Endometrial microvascular endothelial cells (primary cell): ENCODE results near the gene ERVV-1. TPM values are rescaled to one million over a fixed set of nuclear protein-coding genes. Genes with fewer than 3 reads are reported as not detected.
"Not testable (repeated sequence)": the region's sequence is repeated elsewhere in the genome, so short reads cannot be mapped to it uniquely, and the experiment has no call there.

Source experiments
- in situ Hi-C: cut with HindIII; loops from 2 replicates; pipeline ENCODE4 v1.10.0; 2017; ENCODE audit warnings: low sequenced_read_pairs, low pct_unique_long_range_greater_than_20kb; ENCODE audit errors: inconsistent ontology term
- total RNA-seq: library from RNA; depleted of rRNA; stranded (reverse); fragments of >200 nt; gene quantifications from one replicate; pipeline ENCODE4 v1.2.3, GENCODE V29; 2015; ENCODE audit errors: inconsistent ontology term

ERVV-1 gene
- total RNA-seq, 1 donor from 2014 or later: not detected

DNA sequence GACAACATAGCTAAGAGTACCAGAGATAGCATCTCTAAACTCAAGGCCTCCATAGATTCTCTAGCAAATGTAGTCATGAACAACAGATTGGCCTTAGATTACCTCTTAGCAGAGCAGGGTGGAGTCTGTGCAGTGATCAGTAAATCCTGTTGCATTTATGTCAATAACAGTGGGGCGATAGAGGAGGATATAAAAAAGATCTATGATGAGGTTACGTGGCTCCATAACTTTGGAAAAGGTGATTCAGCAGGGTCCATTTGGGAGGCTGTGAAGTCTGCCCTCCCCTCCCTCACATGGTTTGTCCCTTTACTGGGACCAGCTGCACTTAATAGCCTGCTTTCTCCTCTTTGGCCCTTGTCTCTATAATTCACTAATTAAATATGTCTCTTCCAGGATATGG, 1.4 kb downstream of the ERVV-1 start:
- in situ Hi-C loops: no loop called here

DNA sequence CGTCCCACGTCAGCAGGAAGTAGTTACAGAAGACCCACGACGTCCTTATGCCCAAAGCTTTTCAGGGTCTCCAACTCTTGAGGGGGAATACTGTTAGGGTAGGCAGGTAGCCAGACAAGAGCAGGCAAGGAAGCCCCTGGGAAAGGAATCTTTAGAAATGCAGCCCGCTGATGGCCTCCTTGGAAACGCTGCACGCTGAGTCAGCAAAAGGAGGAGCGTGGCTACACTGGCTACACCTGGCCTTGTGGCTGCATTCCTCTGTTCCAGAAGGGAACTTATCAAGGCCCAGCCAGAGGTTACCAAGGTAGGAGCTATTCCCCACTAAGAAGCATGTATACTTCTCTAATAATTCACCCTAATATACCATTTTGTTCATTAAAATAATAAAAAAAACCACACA, 2.0 kb downstream of the ERVV-1 start:
- in situ Hi-C loops: no loop called here

DNA sequence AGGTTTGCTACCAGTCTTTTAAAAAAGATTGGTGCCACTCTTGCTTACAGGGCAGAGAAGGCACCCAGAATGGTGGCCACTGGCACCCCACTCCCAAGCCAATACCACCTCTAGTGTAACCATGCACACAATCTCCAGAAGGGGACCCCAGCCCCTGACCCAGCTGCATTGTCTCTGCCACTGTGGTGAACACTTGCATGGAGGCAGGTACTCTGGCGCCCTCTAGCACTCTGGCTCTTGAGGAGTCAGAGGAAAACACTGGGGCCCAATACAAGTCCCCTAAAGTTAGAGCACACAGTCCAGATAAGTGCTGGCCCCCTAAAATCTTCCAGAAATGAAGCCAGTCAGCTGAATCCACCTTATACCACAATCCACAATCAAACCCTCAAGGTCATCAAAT, 6.0 kb downstream of the ERVV-1 start:
- in situ Hi-C loops: no loop called here

DNA sequence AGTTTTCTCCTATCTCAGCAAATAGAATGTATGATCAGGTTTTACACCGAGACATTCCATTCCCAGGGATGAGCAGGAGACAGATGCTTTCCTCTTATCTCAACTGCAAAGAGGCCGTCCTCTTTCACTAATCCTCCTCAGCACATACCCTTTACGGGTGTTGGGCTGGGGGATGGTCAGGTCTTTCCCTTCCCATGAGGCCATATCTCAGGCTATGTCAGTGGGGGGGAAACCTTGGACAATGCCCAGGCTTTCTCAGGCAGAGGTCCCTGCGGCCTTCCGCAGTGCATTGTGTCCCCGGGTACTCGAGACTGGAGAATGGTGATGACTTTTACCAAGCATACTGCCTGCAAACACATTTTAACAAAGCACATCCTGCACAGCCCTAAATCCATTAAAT, 14.6 kb downstream of the ERVV-1 start:
- in situ Hi-C loops: not testable (repeated sequence)

DNA sequence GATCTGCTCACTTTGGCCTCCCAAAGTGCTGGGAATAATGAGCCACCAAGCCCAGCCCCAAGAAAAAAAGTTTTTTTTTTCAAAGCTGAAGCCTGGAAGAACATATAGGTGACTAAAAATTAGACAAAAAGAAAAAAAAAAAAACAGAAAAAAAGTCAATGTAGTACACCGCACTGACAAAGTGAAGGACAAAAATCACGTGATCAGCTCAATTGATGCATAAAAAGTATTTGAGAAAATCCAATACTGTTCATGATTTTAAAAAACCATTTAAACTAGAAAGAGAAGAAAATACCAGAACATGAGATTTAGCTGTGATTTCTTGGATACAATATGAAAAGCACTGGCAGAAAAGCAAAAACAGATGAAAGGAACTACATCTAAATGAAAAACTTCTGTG, 20.3 kb downstream of the ERVV-1 start:
- in situ Hi-C loops: no loop called here

DNA sequence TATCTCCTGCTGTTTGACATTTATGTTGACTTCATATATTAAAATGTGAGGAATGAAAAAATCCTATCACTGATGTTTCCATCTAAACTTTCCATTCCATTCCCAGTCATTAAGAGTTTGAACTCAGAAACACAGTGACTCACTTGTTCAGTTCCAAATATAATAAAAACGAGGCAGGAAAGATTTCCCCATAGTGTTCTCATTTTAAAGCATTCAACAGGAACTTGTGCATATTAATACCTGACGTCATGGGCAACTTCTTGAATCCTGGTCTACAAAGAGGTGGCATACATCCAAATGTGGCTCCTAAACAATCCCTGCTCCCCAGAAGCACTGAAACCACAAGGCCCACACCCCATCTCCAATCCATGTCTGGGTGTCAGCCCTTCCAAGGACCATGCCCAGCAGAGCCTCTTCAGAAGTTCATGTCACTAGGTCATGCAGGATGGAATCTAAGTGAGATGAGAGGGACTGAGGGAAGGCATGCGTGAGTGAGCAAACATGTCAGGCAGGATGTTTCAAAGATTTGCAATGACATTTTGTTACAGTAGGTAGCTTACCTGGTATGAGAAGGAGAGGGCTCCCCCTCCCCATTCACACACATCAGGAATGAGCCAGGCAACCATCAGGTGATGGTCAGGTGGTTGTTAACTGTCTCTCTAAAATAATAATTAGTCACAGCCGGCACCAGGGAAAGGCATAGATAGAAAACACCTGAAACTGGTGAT, 21.4 kb downstream of the ERVV-1 start:
- in situ Hi-C loops: no loop called here

DNA sequence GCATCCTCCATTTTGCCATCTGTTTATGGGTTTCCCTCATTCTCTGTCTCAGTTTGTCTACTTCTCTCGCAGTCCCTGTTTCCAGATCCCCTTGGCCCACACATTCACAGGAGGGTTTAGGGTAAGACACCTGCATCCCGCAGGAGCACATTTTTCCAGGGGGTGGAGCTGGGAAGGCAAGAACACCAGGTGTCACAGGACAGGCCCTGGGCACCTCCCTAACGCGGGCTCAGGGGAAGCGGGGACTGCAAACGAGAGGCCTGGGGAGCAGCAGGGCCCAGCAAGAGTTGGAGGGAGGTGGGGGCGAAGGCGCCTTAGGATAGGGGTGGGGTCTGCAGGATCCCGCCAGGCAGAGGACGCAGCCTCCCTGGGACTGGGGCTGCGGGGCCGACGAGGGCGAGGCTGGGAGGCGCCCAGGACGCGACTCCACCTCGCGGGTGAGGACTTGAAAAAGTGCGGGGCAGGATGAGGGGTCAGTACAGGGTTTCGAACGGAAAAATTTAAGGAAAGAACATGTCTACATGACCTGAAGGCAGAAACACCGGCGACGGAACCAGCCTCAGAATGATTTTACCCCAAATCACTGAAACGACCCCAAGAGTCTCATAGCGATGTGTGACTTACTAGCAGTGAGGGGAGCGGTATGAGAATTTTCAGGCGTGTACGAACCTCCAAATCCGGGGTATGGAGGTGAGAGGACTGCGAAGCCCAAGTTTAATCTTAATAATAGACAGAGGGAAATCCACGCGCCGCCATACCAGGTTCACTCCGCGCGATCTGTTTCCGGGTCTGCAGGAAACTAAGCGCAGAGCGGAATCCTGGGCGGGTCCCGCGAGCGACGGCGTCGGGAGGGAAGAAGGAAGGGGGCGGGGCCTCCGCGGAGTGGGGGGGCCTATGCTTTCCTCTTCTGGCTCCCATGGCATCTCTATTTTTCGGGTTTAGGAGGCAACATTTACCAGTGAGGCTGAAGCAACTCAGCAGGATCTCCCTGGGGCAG, 23.7 kb downstream of the ERVV-1 start:
- in situ Hi-C loops: no loop called here

DNA sequence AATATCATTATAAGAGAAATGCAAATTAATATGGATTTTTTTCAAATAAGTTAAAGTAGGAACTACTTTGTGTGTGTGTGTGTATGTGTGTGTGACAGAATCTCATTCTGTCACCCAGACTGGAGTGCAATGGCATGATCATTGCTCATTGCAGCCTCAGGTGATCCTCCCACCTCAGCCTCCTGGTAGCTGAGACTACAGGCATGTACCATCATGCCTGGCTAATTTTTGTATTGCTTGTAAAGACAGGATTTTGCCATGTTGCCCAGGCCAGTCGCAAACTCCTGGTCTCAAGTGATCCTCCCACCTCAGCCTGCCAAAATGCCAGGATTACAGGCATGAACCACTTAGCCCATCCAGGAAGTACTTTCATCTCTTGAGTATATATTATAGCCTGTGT, 27.6 kb downstream of the ERVV-1 start:
- in situ Hi-C loops: no loop called here

DNA sequence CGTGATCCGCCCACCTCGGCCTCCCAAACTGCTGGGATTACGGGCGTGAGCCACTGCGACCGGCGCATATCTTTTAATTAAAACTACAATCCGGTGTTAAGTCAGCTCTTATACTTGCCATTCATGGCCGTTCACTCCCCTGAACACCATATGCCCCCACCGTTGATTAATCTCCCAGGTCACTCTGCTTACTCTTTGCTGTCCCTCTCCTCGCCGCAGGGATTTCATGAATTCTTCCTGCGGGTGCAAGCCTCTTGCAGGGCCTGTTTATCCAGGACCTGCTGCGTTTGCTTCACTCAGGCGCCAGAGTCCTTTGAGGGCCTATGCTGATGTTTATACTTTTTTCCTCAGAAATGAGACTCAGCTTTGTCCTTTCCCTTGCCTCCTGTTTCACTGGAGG, 31.8 kb downstream of the ERVV-1 start:
- in situ Hi-C loops: no loop called here

DNA sequence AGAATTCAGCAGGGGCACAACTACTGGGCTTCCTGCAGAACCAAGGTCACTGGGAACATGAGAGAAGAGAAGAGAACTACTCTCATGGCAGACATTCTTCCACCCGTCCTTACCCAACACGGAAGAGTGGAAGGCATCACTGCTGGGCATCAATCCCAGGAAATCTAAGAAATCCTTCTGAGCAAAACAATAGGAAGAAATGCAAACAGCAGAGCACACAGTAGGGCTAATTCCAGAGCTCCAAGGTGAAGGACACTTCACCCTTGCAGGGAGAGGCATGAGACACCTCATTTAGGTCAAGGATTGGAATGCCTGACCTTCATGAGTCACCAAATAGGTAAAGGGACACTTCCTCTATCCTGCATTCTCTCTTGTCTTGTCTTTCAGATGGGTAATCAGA, 33.7 kb downstream of the ERVV-1 start:
- in situ Hi-C loops: no loop called here

DNA sequence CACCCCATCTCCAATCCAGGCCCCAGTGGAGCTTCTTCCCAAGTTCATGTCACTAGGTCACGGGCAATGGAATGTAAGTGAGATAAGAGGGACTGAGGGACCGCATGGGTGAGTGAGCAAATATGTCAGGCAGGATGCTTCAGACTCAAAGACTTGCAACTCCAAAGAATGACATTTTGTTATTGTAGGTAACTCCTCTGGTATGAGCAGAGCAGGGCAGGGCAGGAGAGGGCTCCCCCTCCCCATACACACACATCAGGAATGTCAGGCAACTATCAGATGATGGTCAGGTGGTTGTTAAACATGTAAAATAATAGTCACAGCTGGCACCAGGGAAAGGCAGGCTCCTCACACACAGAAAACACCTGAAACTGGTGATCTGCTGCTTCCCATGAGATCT, 41.4 kb downstream of the ERVV-1 start:
- in situ Hi-C loops: no loop called here

DNA sequence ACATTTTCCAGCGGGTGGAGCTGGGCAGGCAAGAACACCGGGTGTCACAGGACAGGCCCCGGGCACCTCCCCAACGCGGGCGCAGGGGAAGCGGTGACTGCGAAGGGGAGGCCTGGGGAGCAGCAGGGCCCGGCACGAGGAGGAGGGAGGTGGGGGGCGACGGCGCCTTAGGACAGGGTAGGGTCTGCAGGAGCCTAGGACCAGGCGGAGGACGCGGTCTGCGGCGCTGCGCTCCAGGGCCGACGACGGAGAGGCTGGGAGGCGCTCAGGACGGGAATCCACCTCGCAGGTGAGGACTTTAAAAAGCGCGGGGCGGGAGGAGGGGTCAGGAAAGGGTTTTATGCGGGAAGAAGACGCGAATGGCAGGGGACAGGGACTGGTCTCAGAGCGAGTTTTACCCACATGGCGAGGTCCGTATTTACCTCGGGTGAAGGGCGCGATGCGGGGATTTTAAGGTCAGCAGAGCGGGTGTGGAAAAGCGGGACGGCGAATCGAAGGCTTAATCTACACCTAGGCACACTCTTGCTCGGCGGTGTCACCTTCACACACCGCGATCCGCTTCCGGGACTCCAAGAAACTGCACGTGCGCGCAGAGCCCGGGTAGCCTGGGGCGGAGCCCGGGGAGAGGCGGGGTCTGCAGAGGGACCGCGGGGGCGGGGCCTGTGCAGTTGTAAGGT, 44.3 kb downstream of the ERVV-1 start:
- in situ Hi-C loops: no loop called here

Other genes starting within 250 kb of the ERVV-1 start
- 1.0 TPM for gene ZNF600, start 227.1 kb upstream of the ERVV-1 start, total RNA-seq
- 8.5 TPM for gene ZNF28, start 192.3 kb upstream of the ERVV-1 start, total RNA-seq
- gene ZNF468, start 156.3 kb upstream of the ERVV-1 start, total RNA-seq: 10.8 TPM
- gene ZNF320, start 116.3 kb upstream of the ERVV-1 start, total RNA-seq: 2.3 TPM
- 2.7 TPM for gene ZNF888, start 90.5 kb upstream of the ERVV-1 start, total RNA-seq
- gene ZNF816, start 51.0 kb upstream of the ERVV-1 start, total RNA-seq: 6.2 TPM
- gene ERVV-2, start 30.8 kb downstream of the ERVV-1 start, total RNA-seq: not detected
- 30.5 TPM for gene ZNF160, start 89.5 kb downstream of the ERVV-1 start, total RNA-seq
- gene ZNF415, start 119.0 kb downstream of the ERVV-1 start, total RNA-seq: 15.4 TPM
- 7.5 TPM for gene ZNF347, start 145.1 kb downstream of the ERVV-1 start, total RNA-seq
- 6.4 TPM for gene ZNF665, start 179.4 kb downstream of the ERVV-1 start, total RNA-seq
- 7.6 TPM for gene ZNF677, start 241.0 kb downstream of the ERVV-1 start, total RNA-seq
- gene VN1R2, start 244.4 kb downstream of the ERVV-1 start, total RNA-seq: not detected